GM18861 (cell line): Measurements from ENCODE around the gene HTR1A.

Experiments
- ATAC-seq: cut with Tn5 transposase; IDR thresholded peaks from one replicate; pipeline ENCODE4 v1.9.1; 2021; ENCODE audit not compliant: unreplicated experiment

Gene HTR1A

GRCh38 chr5:63962279-63962678 is at the start of gene HTR1A:
HTR1A (minus strand) TSS chr5:63962445; CDS start chr5:63961719, 726 bp downstream.
- ATAC-seq = no peak

- ATAC-seq = no peak
Measured at GRCh38 chr5:64003966-64004365, 41.7 kb upstream of the HTR1A start.

- ATAC-seq = no peak
Measured at GRCh38 chr5:64000096-64000495, 37.9 kb upstream of the HTR1A start.

GRCh38 chr5:63987053-63987452 is 24.8 kb upstream of the HTR1A start:
- no peak for ATAC-seq

- ATAC-seq = no peak
Measured at GRCh38 chr5:63981864-63982263, 19.6 kb upstream of the HTR1A start.

- ATAC-seq = no peak
Measured at GRCh38 chr5:63963926-63964325, 1.7 kb upstream of the HTR1A start.

- ATAC-seq = peak; percentile 85
Measured at GRCh38 chr5:63963080-63963735, 963 bp upstream of the HTR1A start.

GRCh38 chr5:63961598-63962161 is 565 bp downstream of the HTR1A start:
- no peak for ATAC-seq

- ATAC-seq = no peak
Measured at GRCh38 chr5:63961125-63961597, 1.1 kb downstream of the HTR1A start.

- ATAC-seq = no peak
Measured at GRCh38 chr5:63960646-63961045, 1.6 kb downstream of the HTR1A start.

- ATAC-seq = no peak
Measured at GRCh38 chr5:63959177-63959982, 2.9 kb downstream of the HTR1A start.

GRCh38 chr5:63958654-63959053 is 3.6 kb downstream of the HTR1A start:
- ATAC-seq = no peak

- no peak for ATAC-seq
Measured at GRCh38 chr5:63957617-63958016, 4.6 kb downstream of the HTR1A start.

GRCh38 chr5:63953217-63953616 is 9.0 kb downstream of the HTR1A start:
- no peak for ATAC-seq

GRCh38 chr5:63935103-63935502 is 27.1 kb downstream of the HTR1A start:
- no peak for ATAC-seq

- no peak for ATAC-seq
Measured at GRCh38 chr5:63931836-63932235, 30.4 kb downstream of the HTR1A start.

- no peak for ATAC-seq
Measured at GRCh38 chr5:63928451-63928850, 33.8 kb downstream of the HTR1A start.

GRCh38 chr5:63923914-63924313 is 38.3 kb downstream of the HTR1A start:
- no peak for ATAC-seq

GRCh38 chr5:63919763-63920478 is 42.3 kb downstream of the HTR1A start:
- ATAC-seq = no peak

- ATAC-seq = no peak
Measured at GRCh38 chr5:63916786-63917185, 45.5 kb downstream of the HTR1A start.

GRCh38 chr5:63911871-63912270 is 50.4 kb downstream of the HTR1A start:
- no peak for ATAC-seq
